Activated CD8-positive, alpha-beta memory T cell treated with anti-CD3 and anti-CD28 coated beads, Interleukin-2, amount 50 U/mL, for 24 hours (primary cell): ENCODE measurements around the gene DPH7.
"Not testable (repeated sequence)": the region's sequence is repeated elsewhere in the genome, so short reads cannot be mapped to it uniquely, and the experiment has no call there.

Source experiments
- DNase-seq: peaks from one replicate; pipeline ENCODE4 v3.0.0-alpha.2; 2020; ENCODE audit errors: extremely low read depth

DPH7 gene

GRCh38 chr9:137519553-137519952 lies 59.2 kb downstream of the DPH7 start:
- DNase-seq = no peak

GRCh38 chr9:137518661-137519459 lies 59.9 kb downstream of the DPH7 start:
- not testable (repeated sequence) for DNase-seq

DNA sequence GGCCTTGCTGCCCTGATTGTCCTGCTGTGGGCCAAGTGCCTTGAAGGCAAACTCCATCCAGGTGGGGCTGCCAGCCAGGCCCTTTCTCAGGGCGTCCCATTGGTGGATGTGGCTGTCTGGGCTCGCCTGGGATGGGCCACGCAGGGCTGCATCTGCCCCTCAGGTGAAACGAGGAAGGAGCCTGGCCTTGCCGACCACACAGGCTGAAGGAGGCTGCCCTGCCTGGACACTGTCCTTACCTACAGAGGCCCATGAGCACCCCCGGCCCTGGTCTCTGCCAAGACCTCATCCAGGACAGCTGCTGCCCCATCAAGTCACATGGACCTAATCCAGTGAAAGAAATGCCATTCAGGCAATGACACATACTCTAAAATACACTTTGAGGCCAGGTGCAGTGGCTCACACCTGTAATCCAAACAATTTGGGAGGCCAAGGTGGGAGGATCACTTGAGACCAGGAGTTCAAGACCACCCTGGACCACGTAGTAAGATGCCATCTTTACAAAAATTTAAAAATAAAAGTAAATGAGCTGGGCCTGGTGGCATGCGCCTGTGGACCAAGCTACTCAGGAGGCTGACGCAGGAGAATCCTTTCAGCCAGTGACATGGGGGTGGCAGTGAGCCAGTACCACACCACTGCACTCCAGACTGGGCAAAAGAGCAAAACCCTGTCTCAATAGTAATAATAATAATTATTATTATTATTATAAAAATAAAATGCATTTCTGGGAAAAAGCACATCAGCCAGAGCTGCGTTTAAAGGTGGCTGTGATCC lies 62.4 kb downstream of the DPH7 start:
- no peak for DNase-seq

DNA sequence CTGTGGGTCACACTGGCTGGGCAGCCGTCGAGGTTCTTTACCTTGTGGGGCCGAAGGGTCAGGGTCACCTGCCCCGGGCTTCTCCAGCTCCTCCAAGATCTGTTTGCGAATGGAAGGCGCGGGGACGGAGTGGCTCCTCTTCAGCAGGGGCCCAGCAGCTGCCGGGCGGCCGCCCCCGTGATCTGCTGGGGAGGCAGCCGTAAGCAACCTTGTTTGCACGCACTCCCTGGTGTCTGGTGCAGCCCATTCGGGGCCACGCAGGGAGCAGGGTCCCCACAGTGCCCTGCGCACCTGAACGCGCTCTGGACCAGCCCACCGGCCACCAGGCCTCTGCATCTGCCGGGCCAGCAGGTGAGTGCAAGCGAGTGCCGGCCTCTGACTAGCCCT lies 63.4 kb downstream of the DPH7 start:
- no peak for DNase-seq

- DNase-seq = no peak
Measured at GRCh38 chr9:137514691-137515337, 63.9 kb downstream of the DPH7 start.

DNA sequence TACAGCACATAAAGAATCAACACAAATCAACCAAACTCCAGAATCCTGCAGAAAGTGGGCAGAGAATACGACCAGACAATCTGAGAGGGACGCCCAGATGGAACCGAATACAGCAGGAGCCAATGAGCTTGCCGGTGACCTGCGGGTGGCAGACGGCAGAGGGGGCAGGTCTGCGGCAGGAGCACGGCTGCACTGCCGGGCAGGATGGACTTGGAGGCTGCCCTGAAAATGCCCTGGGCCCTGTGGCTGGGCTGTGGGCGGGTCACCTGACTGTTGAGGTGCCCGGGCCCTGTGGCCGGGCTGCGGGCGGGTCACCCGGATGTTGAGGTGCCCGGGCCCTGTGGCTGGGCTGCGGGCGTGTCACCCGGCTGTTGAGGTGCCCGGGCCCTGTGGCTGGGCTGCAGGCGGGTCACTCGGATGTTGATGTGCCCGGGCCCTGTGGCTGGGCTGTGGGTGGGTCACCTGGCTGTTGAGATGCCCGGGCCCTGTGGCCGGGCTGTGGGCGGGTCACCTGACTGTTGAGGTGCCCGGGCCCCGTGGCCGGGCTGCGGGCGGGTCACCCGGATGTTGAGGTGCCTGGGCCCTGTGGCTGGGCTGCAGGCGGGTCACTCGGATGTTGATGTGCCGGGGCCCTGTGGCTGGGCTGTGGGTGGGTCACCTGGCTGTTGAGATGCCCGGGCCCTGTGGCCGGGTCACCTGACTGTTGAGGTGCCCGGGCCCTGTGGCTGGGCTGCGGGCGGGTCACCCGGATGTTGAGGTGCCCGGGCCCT lies 64.7 kb downstream of the DPH7 start:
- DNase-seq = not testable (repeated sequence)

DNA sequence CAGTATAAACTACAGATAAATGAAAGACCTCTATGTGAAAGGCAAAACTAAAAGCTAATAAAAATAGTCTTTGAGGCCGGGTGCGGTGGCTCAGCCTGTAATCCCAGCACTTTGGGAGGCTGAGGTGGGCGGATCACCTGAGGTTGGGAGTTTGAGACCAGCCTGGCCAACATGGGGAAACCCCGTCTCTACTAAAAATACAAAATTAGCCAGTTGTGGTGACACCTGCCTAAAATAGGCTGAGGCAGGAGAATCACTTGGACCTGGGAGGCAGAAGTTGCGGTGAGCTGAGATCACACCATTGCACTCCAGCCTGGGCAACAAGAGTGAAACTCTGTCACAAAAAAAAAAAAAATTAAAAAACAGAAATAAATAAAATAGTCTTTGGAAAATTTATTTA lies 65.6 kb downstream of the DPH7 start:
- DNase-seq = not testable (repeated sequence)

DNA sequence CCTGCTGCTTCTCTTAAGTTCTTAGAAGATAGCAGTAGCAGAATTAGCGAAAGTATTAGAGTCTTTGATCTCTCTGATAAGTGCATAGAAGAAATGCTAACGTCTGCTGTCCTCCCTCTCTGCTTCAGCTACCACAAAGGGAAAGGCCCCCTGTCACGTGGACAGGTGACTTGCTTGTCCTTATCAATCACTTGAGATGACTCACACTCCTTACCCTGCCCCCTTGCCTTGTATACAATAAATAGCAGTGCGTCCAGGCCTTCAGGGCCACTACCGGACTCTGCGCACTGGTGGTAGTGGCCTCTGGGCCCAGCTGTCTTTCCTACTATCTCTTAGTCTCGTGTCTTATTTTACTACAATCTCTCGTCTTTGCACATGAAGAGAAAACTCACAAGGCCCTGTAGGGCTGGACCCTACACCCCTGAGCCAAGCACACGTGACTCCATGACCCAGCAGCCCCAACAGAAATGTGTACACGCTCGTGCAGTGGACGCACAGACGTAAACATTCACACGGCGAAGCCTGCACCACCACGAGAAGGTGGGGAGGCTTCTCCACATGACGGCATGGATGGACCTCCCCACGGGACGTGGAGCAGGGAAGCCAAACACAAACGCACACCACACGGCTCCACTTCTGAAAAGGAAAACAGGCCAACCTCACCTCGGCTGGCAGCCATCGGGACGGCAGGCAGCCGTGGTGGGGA lies 66.8 kb downstream of the DPH7 start:
- no peak for DNase-seq

DNA sequence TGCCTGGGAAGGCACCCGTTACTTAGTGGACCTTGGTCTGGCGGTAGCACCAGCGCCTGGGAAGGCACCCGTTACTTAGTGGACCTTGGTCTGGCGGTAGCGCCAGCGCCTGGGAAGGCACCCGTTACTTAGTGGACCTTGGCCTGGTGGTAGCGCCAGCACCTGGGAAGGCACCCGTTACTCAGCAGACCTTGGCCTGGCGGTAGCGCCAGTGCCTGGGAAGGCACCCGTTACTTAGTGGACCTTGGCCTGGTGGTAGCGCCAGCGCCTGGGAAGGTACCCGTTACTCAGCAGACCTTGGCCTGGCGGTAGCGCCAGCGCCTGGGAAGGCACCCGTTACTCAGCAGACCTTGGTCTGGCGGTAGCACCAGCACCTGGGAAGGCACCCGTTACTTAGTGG lies 67.6 kb downstream of the DPH7 start:
- not testable (repeated sequence) for DNase-seq

DNA sequence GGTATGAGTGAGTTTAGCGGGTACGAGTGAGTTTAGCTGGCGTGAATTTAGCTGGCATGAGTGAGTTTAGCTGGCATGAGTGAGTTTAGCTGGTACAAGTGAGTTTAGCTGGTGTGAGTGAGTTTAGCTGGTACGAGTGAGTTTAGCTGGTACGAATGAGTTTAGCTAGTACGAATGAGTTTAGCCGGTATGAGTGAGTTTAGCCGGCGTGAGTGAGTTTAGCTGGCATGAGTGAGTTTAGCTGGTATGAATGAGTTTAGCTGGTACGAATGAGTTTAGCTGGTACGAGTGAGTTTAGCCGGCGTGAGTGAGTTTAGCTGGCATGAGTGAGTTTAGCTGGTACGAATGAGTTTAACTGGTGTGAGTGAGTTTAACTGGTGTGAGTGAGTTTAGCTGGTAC lies 69.5 kb downstream of the DPH7 start:
- no peak for DNase-seq

GRCh38 chr9:137506702-137507171 lies 72.0 kb downstream of the DPH7 start:
- DNase-seq = no peak

DNA sequence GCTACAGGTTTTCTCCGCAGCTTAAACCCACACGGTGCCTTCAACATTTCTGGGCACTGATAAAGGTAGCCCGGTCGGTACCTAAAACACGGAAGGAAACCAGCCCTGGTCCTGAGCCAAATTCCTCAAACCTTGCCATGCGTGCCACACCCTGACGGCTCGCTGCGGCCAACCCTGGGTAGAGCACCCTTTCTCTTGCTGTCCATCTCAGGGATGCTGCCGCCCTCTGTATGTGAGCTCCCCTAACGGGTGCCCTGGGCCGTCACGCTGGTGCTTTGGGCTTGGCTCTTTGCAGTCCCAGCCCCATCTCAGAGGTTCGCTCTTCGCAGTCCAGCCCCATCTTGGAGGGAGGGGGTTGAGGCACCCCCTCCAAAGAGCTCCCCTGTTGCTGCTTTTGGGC lies 72.5 kb downstream of the DPH7 start:
- no peak for DNase-seq

DNA sequence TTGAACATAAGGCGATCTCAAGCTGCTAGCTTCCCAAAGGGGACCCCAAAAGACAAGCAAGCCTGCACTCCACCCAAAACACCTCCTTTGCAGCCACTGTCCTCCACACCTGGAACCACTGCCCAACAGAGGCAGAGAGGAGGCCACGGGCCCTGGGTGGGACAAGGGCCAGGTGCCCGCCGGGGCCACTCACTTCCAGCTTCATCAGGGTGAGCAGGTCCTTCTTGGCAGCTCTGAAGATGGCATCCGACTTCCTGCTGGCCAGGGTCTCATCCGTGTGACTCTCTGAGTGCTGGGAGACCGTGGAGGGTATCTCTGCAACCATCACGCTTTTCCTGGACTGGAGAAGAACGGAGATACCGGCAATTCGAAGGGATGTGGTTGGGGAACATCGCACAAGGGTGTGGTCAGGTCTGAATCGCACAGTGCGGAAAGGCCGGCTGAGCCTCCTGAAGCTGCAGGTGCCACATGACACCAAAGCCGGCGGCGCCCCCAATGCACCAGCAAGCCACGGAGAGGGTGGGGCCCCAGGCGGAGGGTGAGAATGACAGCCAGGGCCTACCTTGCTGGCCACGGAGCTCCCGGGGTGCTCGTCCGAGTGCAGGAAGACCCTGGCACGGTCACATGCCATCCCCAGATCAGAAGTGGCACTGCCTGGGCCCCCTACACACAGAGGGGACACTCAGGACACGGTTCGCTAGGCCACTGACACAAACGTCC lies 73.1 kb downstream of the DPH7 start:
- no peak for DNase-seq
